GM18867 (cell line): Measurements from ENCODE around the gene TNP1.

Experiments used
- ATAC-seq: cut with Tn5 transposase; IDR thresholded peaks from one replicate; pipeline ENCODE4 v1.9.1; 2021; ENCODE audit warnings: mild to moderate bottlenecking, moderate library complexity; ENCODE audit not compliant: unreplicated experiment

The TNP1 gene, protein sequence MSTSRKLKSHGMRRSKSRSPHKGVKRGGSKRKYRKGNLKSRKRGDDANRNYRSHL

DNA sequence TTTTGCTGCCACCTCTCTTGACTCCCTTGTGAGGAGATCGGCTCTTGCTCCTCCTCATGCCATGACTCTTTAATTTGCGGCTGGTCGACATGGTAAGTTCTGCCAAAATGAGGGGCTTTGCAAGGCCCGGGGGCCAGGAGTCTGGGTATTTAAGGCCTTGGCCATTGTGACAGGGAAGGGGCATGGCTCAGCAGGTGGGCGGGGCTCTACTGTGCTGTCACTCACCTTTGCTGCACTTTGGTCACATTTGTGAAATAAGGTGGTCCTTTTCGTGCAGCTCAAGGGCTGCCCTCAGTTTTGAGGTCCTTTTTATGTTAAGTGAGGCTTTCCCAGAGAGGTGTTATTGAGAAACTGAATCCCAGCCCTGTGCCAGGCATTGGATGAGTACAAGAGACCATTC is at the start of gene TNP1:
Gene TNP1, minus strand, starts transcription at position 121 of the 400 bp plus-strand sequence. Its CDS starts 30 bp downstream, at position 91.
- no peak for ATAC-seq

- ATAC-seq: no peak
These were observed 48.4 kb upstream of the TNP1 start for GRCh38 chr2:216908300-216908699.

- ATAC-seq: no peak
These were observed 45.9 kb upstream of the TNP1 start for GRCh38 chr2:216905649-216906329.

DNA sequence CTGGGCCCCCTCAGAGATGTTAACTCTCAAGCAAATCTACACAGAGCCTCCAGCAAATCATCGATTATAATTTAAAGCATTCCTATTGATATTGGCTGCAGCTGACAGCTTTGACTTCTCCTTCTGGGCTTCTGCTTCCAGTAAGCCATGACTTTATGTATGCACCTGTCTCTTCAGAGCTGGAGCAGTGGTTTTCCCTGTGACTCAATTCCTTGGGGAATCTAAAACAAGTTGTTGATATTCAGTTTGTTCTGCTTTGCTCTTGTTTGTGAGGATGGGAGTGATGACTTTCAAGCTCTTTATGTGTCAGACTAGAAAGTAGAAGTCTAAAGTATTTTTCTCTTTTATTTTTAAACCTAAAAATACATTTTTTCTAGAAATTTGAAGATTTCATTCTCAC is 45.1 kb upstream of the TNP1 start:
- ATAC-seq: no peak

GRCh38 chr2:216904554-216904953 is 44.7 kb upstream of the TNP1 start:
- no peak for ATAC-seq

DNA sequence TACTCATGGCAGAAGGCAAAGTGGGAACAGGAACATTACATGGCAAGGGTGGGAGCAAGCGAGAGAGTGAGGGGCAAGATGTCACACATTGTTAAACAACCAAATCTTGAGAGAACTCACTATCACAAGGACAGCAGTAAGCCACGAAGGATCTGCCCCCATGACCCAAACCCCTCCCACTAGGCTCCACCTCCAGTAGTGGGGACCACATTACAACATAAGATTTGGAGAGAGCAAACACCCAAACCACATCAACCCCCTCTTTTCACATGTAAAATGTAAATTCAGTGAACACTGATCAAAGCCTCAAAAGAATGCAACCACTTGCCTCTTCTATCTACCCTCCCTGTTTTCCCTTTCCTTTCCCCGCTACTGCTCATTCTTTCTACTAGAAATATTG is 43.6 kb upstream of the TNP1 start:
- ATAC-seq: no peak

GRCh38 chr2:216901273-216901672 is 41.4 kb upstream of the TNP1 start:
- ATAC-seq: no peak

GRCh38 chr2:216900406-216900805 is 40.5 kb upstream of the TNP1 start:
- ATAC-seq: no peak

GRCh38 chr2:216897561-216898203 is 37.8 kb upstream of the TNP1 start:
- ATAC-seq: no peak

- no peak for ATAC-seq
These were observed 30.3 kb upstream of the TNP1 start for GRCh38 chr2:216890138-216890537.

GRCh38 chr2:216888887-216889622 is 29.2 kb upstream of the TNP1 start:
- ATAC-seq: no peak

- ATAC-seq: no peak
These were observed 28.2 kb upstream of the TNP1 start for GRCh38 chr2:216888081-216888480.

- ATAC-seq: no peak
These were observed 27.3 kb upstream of the TNP1 start for GRCh38 chr2:216887138-216887537.

GRCh38 chr2:216885117-216885553 is 25.3 kb upstream of the TNP1 start:
- ATAC-seq: no peak

DNA sequence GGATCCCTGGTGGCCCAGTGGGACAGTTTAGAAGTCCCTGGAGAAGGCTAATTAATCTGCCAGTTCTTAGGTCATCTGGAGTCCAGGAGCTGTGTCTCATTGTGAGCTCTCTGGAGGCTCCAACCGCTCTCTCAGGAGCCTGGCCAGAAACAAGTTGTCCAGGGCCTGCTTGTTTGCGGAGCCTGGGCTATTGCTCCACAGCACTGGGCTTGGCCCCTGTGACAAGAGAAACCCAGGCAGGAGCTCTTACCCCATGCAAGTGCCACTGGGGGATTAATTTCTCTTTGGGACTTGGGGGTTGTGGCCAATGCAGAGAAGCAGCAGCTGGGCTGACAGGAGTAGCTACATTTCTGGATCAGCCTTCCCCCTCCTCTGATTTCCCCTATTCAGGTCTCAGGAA is 24.5 kb upstream of the TNP1 start:
- ATAC-seq: no peak

GRCh38 chr2:216882876-216883275 is 23.0 kb upstream of the TNP1 start:
- ATAC-seq: no peak

GRCh38 chr2:216881411-216881810 is 21.5 kb upstream of the TNP1 start:
- no peak for ATAC-seq

- no peak for ATAC-seq
These were observed 20.8 kb upstream of the TNP1 start for GRCh38 chr2:216880509-216881184.

GRCh38 chr2:216879727-216880508 is 20.1 kb upstream of the TNP1 start:
- no peak for ATAC-seq

- no peak for ATAC-seq
These were observed 18.2 kb upstream of the TNP1 start for GRCh38 chr2:216878072-216878471.
